Right lobe of liver (tissue), 5 donors: ENCODE results near the gene CNTNAP4. TPM values are rescaled to one million over a fixed set of nuclear protein-coding genes. Genes with fewer than 3 reads are reported as not detected.

Experiments used
- small RNA-seq, 2 experiments: library from RNA; depleted of rRNA; stranded (forward); fragments of <200 nt; gene quantifications; one replicate each; pipeline ENCODE3, GENCODE V24; 2016
- total RNA-seq, 6 experiments: library from RNA; depleted of rRNA in 2 of 6; stranded (reverse); fragments of >200 nt in 2 of 6; fragmentation: NEBNext Ultra II Directional in 3 of 6; extraction: Animal tissue kit (Norgen Biotek cat#: 25700) in 3 of 6; gene quantifications; one replicate each; pipeline versions ENCODE4 v1.1.0 to v1.2.4, GENCODE V29; 2016 to 2023
- donor health status: DM: no; HTN: no; CAD: no.
- donor health status: DM: no; HTN: no; CAD: no.
- donor health status: DM: no; HTN: yes; CAD: no.
- donor health status: DM: no; HTN: yes; CAD: no.

CNTNAP4 gene
- total RNA-seq, 6 experiments from 2014 or later, result not detected

Small RNA genes within 50 kb of the gene (small RNA-seq; reads per million reads assigned to genes)
- gene RF00133, result 0 reads per million in 2 experiments
- gene RN7SKP233, result 0 reads per million in 2 experiments
